GM19452 (cell line): ENCODE data around the gene LRRC14B.
"Not testable (repeated sequence)": the region's sequence is repeated elsewhere in the genome, so short reads cannot be mapped to it uniquely, and the experiment has no call there.

Experiments
- ATAC-seq: cut with Tn5 transposase; IDR thresholded peaks from one replicate; pipeline ENCODE4 v1.9.1; 2021; ENCODE audit not compliant: unreplicated experiment

LRRC14B gene

GRCh38 chr5:204966-205670 lies 13.8 kb downstream of the LRRC14B start:
- ATAC-seq, result no peak

GRCh38 chr5:206406-206805 lies 15.1 kb downstream of the LRRC14B start:
- no peak for ATAC-seq

- ATAC-seq, result no peak
Observed at GRCh38 chr5:206927-207536, 15.7 kb downstream of the LRRC14B start.

- no peak for ATAC-seq
Observed at GRCh38 chr5:207599-207998, 16.3 kb downstream of the LRRC14B start.

GRCh38 chr5:208449-209114 lies 17.3 kb downstream of the LRRC14B start:
- no peak for ATAC-seq

- ATAC-seq, result no peak
Observed at GRCh38 chr5:213803-214395, 22.6 kb downstream of the LRRC14B start.

GRCh38 chr5:215256-215655 lies 24.0 kb downstream of the LRRC14B start:
- ATAC-seq, result not testable (repeated sequence)

- not testable (repeated sequence) for ATAC-seq
Observed at GRCh38 chr5:216076-216475, 24.8 kb downstream of the LRRC14B start.

GRCh38 chr5:217494-218456 lies 26.5 kb downstream of the LRRC14B start, which contains the start of the genes CCDC127 and SDHA:
TSS of gene CCDC127 (minus strand) at chr5:218153. CDS start at chr5:216849, 1,304 bp downstream.
TSS of gene SDHA (plus strand) at chr5:218320. CDS start at chr5:218356, 36 bp downstream.
- ATAC-seq, result peak; percentile 68

GRCh38 chr5:218457-219291 lies 27.4 kb downstream of the LRRC14B start:
- peak; percentile 24 for ATAC-seq

GRCh38 chr5:219460-219863 lies 28.2 kb downstream of the LRRC14B start:
- ATAC-seq, result no peak

- no peak for ATAC-seq
Observed at GRCh38 chr5:219991-220390, 28.7 kb downstream of the LRRC14B start.

- ATAC-seq, result not testable (repeated sequence)
Observed at GRCh38 chr5:222951-223715, 31.8 kb downstream of the LRRC14B start.

- no peak for ATAC-seq
Observed at GRCh38 chr5:223791-224190, 32.5 kb downstream of the LRRC14B start.

GRCh38 chr5:225334-225733 lies 34.0 kb downstream of the LRRC14B start:
- ATAC-seq, result no peak

GRCh38 chr5:227375-227774 lies 36.1 kb downstream of the LRRC14B start:
- not testable (repeated sequence) for ATAC-seq

- no peak for ATAC-seq
Observed at GRCh38 chr5:228886-229285, 37.6 kb downstream of the LRRC14B start.

- ATAC-seq, result no peak
Observed at GRCh38 chr5:230711-231110, 39.4 kb downstream of the LRRC14B start.

GRCh38 chr5:231661-232060 lies 40.4 kb downstream of the LRRC14B start:
- no peak for ATAC-seq
